GM13976 (cell line): ENCODE results near the gene STK32B.

ENCODE experiments used
- DNase-seq: peaks from one replicate; pipeline ENCODE4 v3.0.0; 2012; ENCODE audit warnings: low spot score
- CTCF ChIP-seq: IDR thresholded peaks from 2 replicates; pipeline ENCODE4 v1.5.1; 2012; ENCODE audit warnings: borderline replicate concordance, mild to moderate bottlenecking; ENCODE audit not compliant: insufficient read depth; ENCODE audit errors: extremely low read depth, missing control alignments, control extremely low read depth
- in situ Hi-C: fragments of 300-500 bp; cut with MboI; formaldehyde crosslinking; loops from one replicate; pipeline ENCODE4 v1.12.0; 2022; ENCODE audit warnings: low sequenced_read_pairs, mixed read lengths, inconsistent platforms; ENCODE audit not compliant: unreplicated experiment

The STK32B gene

GRCh38 chr4:5471691-5472090 is 420.4 kb downstream of the STK32B start:
- TF ChIP-seq CTCF, result no peak
- DNase-seq, result no peak
- in situ Hi-C loops, result no loop called here

DNA sequence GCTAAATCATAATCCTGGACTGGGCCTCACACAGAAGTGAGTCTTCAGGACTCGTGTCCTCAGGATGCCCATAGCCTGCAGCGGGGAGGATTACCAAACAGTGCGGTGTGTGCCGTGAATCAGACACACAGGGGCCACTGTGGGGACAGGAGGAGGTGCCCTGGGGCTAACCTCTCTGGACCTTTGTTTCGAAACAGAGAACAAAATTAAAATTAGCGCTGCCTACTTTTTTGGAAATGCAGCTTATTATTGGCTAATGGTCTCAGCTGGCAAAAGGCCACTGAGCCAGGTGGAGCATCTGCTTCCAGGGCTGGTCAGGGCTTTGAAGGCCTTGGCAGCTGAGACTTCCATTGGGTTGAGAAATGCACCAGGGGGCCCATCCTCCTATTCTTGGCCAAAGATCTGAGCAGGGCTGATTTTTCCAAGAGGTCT is 420.9 kb downstream of the STK32B start:
- in situ Hi-C loops, result no loop called here
- TF ChIP-seq CTCF, result no peak
- no peak for DNase-seq

- no peak for TF ChIP-seq CTCF
- in situ Hi-C loops, result no loop called here
- DNase-seq, result no peak
Observed at GRCh38 chr4:5473125-5473524, 421.8 kb downstream of the STK32B start.

DNA sequence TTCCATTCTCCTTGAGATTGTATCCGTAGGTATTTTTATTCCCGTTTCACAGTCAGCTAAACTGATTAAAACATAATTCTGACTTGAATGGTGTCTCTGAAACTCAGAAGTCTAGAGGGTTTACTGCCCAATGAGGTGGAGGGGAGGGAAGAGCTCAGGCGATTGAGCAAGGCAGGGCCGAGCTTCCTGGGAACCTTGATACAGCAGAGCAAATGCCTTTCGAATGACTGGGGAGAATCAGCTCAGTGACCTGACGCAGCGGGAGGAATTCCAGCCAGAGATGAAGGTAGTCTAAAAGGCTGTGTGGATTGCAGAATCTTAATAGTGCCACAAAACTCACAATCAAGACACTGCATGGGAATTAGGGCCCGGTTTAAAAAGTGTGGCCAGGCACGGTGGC is 423.5 kb downstream of the STK32B start:
- in situ Hi-C loops, result no loop called here
- no peak for TF ChIP-seq CTCF
- DNase-seq, result no peak

DNA sequence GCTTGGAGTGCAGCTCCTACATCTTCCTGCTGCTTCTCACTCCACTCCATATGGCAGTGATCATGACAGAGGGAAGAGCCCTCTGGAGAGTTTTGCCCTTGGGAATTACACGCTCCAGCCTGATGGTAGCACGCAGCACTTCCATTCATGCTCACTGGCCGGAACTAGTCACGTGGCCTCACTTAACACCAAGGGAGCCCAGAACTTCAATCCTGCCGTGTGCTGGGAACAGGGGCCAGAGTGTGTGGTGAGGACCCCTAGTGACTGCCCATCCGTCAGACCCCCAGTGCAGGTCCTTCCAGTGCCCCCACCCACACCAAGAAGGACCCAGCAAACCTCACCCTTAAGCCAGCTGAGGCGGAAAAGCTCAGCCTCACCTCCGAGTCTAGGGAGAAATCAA is 426.3 kb downstream of the STK32B start:
- in situ Hi-C loops, result no loop called here
- DNase-seq, result no peak
- no peak for TF ChIP-seq CTCF

DNA sequence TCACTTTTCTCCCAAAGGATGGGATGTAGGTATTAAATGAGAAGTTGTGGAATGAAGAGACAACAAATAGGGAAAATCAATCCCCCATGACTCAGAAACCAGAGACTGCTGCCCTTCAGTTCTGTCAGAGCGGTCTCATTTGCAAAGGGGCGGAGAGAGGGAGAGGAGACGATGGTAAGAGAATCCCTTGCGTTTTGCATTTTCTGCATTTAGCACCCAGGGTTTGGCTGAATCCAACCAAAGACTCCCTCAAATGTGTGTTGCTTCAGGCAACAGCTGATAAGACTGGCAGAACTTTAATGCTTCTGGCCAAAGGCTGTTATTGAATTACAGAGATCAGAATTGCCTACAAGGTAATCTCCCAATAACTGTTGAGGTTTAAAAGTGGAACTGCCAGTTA is 426.9 kb downstream of the STK32B start:
- in situ Hi-C loops, result no loop called here
- no peak for TF ChIP-seq CTCF
- no peak for DNase-seq

GRCh38 chr4:5478697-5479096 is 427.4 kb downstream of the STK32B start:
- no peak for TF ChIP-seq CTCF
- DNase-seq, result no peak
- in situ Hi-C loops, result no loop called here
